Coronary artery (tissue), 2 donors: ENCODE measurements around the gene NKD1.
A peak's percentile ranks its signal among the peaks of the same experiment; 100 is the strongest.

ENCODE experiments used
- DNase-seq: peaks from one replicate; pipeline ENCODE4 v3.0.0-alpha.2; 2017; ENCODE audit warnings: low spot score
- H3K27ac ChIP-seq, 2 donors: fragments of 200-600 bp; sonication (generic); one replicate each; pipeline ENCODE4 v1.5.1; 2016 to 2019
- H3K4me3 ChIP-seq: fragments of 200-600 bp; sonication (generic); 2 replicates; pipeline ENCODE4 v1.5.1; 2016; ENCODE audit warnings: mild to moderate bottlenecking, moderate library complexity
- TF ChIP-seq, protein P1 (sequence below): fragments of 200-600 bp; sonication (generic); IDR thresholded peaks from one replicate; pipeline ENCODE4 v1.5.1; 2019; ENCODE audit warnings: antibody characterized with exemption

NKD1 gene

GRCh38 chr16:50552476-50553101, 4.4 kb downstream of the NKD1 start:
- no peak overlapping the region for H3K27ac ChIP-seq
- TF ChIP-seq, protein P1, sequence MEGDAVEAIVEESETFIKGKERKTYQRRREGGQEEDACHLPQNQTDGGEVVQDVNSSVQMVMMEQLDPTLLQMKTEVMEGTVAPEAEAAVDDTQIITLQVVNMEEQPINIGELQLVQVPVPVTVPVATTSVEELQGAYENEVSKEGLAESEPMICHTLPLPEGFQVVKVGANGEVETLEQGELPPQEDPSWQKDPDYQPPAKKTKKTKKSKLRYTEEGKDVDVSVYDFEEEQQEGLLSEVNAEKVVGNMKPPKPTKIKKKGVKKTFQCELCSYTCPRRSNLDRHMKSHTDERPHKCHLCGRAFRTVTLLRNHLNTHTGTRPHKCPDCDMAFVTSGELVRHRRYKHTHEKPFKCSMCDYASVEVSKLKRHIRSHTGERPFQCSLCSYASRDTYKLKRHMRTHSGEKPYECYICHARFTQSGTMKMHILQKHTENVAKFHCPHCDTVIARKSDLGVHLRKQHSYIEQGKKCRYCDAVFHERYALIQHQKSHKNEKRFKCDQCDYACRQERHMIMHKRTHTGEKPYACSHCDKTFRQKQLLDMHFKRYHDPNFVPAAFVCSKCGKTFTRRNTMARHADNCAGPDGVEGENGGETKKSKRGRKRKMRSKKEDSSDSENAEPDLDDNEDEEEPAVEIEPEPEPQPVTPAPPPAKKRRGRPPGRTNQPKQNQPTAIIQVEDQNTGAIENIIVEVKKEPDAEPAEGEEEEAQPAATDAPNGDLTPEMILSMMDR: no peak
- no peak for DNase-seq
- H3K4me3 ChIP-seq: no peak overlapping the region

GRCh38 chr16:50553182-50553710, 5.0 kb downstream of the NKD1 start:
- H3K27ac ChIP-seq: peak overlapping the region in 1 of 2 donors; percentile 33
- TF ChIP-seq, protein P1: no peak
- DNase-seq: no peak
- H3K4me3 ChIP-seq: no peak overlapping the region

DNA sequence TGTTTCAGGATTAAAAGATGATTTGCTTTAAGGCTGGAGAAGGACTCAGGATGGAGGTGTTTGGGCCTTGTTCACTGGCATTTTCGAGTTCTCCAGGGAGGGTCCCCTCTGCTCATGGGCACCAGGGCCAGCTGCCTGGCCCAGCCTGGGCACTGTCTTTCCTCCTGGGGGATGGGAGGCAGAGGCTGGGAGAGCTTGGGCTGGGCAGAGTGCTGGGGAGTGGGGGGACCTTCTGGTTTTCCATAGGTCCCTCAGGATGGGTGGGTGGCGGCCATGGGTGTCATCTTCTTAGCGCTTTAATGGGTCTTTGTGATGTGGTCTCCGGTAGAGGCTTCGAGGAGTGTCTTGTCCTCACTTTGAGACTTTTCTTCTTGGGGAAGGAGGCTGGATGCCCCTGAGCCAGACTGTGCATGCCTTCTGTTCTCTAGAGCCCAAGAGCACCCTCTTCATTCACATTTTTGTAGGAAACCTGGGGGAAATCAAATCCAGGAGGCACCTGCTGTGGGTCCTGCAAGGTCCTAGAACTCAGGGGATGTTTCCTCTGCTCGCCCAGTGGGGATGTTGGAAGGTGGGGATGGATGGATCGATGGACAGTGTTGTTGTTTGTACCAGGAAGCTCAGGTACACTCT, 5.7 kb downstream of the NKD1 start:
- DNase-seq: no peak
- TF ChIP-seq, protein P1: no peak
- H3K27ac ChIP-seq: peak overlapping the region in 1 of 2 donors; percentile 33
- H3K4me3 ChIP-seq: no peak overlapping the region

DNA sequence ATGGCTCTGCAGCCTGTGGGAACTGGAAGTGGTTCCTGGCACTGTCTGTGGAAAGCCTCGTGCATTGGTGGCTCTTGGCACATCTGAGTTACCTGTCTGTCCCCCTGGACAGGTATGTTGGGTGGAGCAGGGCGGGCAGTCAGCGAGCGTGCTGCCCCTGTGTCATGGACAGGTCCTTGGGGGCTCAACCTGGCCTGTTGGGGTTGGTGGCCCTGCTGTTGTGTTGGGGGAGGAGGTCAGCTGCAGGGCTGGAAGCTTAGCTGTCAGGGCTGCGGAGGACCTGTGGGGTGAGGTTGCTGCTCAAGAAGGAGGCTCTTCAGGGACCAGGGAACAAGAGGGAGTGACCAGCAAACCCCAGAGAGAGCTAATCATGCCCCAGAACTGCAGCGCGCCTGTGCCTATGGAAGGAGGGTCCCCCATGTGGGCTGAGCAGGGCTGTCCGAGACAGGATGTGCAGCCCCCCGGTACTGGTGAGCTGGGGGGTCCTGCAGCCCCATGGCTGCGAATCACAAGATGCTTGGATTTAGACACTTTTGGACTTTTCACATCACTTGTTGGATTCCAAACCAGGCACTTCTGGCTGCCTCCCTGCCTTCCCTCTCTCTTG, 7.2 kb downstream of the NKD1 start:
- H3K27ac ChIP-seq: peak overlapping the region; percentile 21 to 78
- TF ChIP-seq, protein P1: no peak
- DNase-seq: no peak
- H3K4me3 ChIP-seq: no peak overlapping the region

- Histone ChIP-seq H3K27ac (peak overlapping the region; percentile 21 to 78), H3K4me3 (no peak overlapping the region)
- no peak for DNase-seq
- TF ChIP-seq, protein P1: no peak
These were observed 7.9 kb downstream of the NKD1 start for GRCh38 chr16:50555952-50556673.

- H3K27ac ChIP-seq: peak overlapping the region in 1 of 2 donors; percentile 54
- H3K4me3 ChIP-seq: no peak overlapping the region
- no peak for DNase-seq
- TF ChIP-seq, protein P1: no peak
These were observed 8.8 kb downstream of the NKD1 start for GRCh38 chr16:50557046-50557445.
